BE2C (cell line): ENCODE measurements around the gene RBMS2.

ENCODE experiments used
- DNase-seq: peaks from one replicate; pipeline ENCODE4 v3.0.0-alpha.2; 2020
- H3K27me3 ChIP-seq: fragments of 250-450 bp; sonication (Bioruptor Pico); 2 replicates; pipeline ENCODE4 v1.5.1; 2020; ENCODE audit warnings: mild to moderate bottlenecking
- H3K36me3 ChIP-seq: fragments of 250-450 bp; sonication (Bioruptor Pico); 2 replicates; pipeline ENCODE4 v1.5.1; 2020; ENCODE audit warnings: mild to moderate bottlenecking
- H3K4me1 ChIP-seq: fragments of 250-450 bp; sonication (Bioruptor Pico); 2 replicates; pipeline ENCODE4 v1.5.1; 2020
- H3K4me3 ChIP-seq: 2 replicates; pipeline ENCODE4 v1.5.1; 2011; ENCODE audit warnings: low read depth, low read length
- H3K9me3 ChIP-seq: fragments of 250-450 bp; sonication (Bioruptor Pico); 2 replicates; pipeline ENCODE4 v1.5.1; 2020
- CTCF ChIP-seq: IDR thresholded peaks from 2 replicates; pipeline ENCODE4 v1.5.1; 2012; ENCODE audit warnings: mild to moderate bottlenecking, low read depth, low read length

RBMS2 gene

GRCh38 chr12:56601503-56601902, 79.9 kb downstream of the RBMS2 start:
- Histone ChIP-seq H3K4me3 (no peak overlapping the region), H3K9me3 (no peaks in the 10 kb centered on the region), H3K36me3 (peaks cover 89% of the 10 kb centered on the region), H3K27me3 (no peaks in the 10 kb centered on the region), H3K4me1 (no peaks in the 10 kb centered on the region)
- TF ChIP-seq CTCF = peak; percentile 43
- DNase-seq = peak; percentile 54

DNA sequence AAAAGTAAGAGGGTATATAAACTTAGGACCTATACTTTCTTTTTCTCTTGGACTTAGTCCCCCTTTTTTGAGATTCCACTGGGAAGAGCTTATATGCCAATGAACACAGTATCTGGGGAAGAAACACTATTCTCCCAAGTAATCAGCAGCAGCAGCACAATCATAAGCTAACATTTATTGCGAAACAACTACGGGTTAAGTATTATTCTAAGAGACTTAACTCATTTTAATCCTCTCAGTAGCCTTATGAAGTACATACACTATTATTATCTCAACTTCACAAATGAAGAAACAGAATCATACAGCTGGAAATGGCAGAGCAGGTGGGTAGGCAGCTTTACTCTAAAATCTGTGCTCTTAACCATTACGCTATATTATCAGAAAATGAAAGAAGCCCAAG, 80.6 kb downstream of the RBMS2 start:
- TF ChIP-seq CTCF = no peak

GRCh38 chr12:56604355-56604754, 82.7 kb downstream of the RBMS2 start:
- no peaks in the 10 kb centered on the region for H3K9me3 ChIP-seq
- no peak overlapping the region for H3K4me3 ChIP-seq
- no peaks in the 10 kb centered on the region for H3K4me1 ChIP-seq
- no peak for TF ChIP-seq CTCF
- no peaks in the 10 kb centered on the region for H3K27me3 ChIP-seq
- DNase-seq = no peak
- peaks cover 87% of the 10 kb centered on the region for H3K36me3 ChIP-seq

More for the DNA sequence above, 80.6 kb downstream of the RBMS2 start:
- peaks cover 86% of the 10 kb centered on the region for H3K36me3 ChIP-seq
- no peak overlapping the region for H3K4me3 ChIP-seq
- no peaks in the 10 kb centered on the region for H3K9me3 ChIP-seq
- no peak for DNase-seq
- no peaks in the 10 kb centered on the region for H3K27me3 ChIP-seq
- H3K4me1 ChIP-seq = no peaks in the 10 kb centered on the region

DNA sequence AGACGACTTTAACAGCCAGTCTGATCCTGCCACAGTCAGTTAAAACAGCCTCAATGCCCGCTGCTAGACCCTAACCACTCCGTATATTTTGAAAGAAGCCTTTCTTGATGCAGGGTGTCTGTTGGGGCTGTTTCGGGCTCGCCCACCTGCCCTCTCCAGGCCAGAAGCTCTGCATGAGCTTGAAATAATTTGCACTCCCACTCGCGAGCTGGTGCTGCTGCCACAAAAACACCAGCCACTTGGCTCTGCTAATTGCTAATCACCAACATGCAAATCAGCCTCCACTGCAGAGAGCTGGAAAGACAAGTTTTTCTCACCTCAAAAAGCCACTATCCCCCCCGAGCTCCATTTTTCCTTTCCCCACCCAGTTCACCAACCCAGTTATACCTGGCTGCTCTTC, 93.0 kb downstream of the RBMS2 start:
- H3K9me3 ChIP-seq = no peaks in the 10 kb centered on the region
- no peaks in the 10 kb centered on the region for H3K27me3 ChIP-seq
- H3K4me3 ChIP-seq = no peak overlapping the region
- H3K36me3 ChIP-seq = peaks cover 77% of the 10 kb centered on the region
- no peak for TF ChIP-seq CTCF
- DNase-seq = no peak
- no peaks in the 10 kb centered on the region for H3K4me1 ChIP-seq

- Histone ChIP-seq H3K9me3 (no peaks in the 10 kb centered on the region), H3K4me3 (no peak overlapping the region), H3K27me3 (no peaks in the 10 kb centered on the region), H3K36me3 (peaks cover 69% of the 10 kb centered on the region), H3K4me1 (no peaks in the 10 kb centered on the region)
- DNase-seq = no peak
- no peak for TF ChIP-seq CTCF
These were observed 94.6 kb downstream of the RBMS2 start for GRCh38 chr12:56616244-56616643.

- H3K36me3 ChIP-seq = peaks cover 67% of the 10 kb centered on the region
- no peaks in the 10 kb centered on the region for H3K27me3 ChIP-seq
- H3K4me1 ChIP-seq = no peaks in the 10 kb centered on the region
- no peak overlapping the region for H3K4me3 ChIP-seq
- DNase-seq = no peak
- no peak for TF ChIP-seq CTCF
- no peaks in the 10 kb centered on the region for H3K9me3 ChIP-seq
These were observed 95.3 kb downstream of the RBMS2 start for GRCh38 chr12:56616925-56617324.
